Urinary bladder (tissue), 2 donors: Measurements from ENCODE around the gene KIZ. TPM values are rescaled to one million over a fixed set of nuclear protein-coding genes. Genes with fewer than 3 reads are reported as not detected.

Experiments used
- polyA plus RNA-seq: library from polyadenylated mRNA; stranded (reverse); fragments of 200-250 nt; gene quantifications from one replicate; pipeline ENCODE4 v1.2.3, GENCODE V29; 2013
- small RNA-seq: library from RNA; depleted of rRNA; stranded (forward); fragments of <200 nt; gene quantifications from one replicate; pipeline ENCODE3, GENCODE V24; 2014
- total RNA-seq: library from RNA; depleted of rRNA; stranded (reverse); fragments of >200 nt; gene quantifications from one replicate; pipeline ENCODE4 v1.2.3, GENCODE V29; 2014
- donor health status: healthy.

Gene KIZ
- total and polyA plus RNA-seq, 2 donors, result 32.9 to 38.1 TPM

Small RNA genes within 50 kb of the gene (small RNA-seq; reads per million reads assigned to genes)
- not detected for gene RNA5SP477

Other genes with a start within 250 kb of the KIZ start
- not detected for gene LINC00237, start 19.7 kb upstream of the KIZ start, total RNA-seq
- gene LINC00237, start 19.7 kb upstream of the KIZ start, polyA plus RNA-seq, result not detected
- 70.2 TPM for gene XRN2, start 177.2 kb downstream of the KIZ start, total RNA-seq
- 44.2 TPM for gene XRN2, start 177.2 kb downstream of the KIZ start, polyA plus RNA-seq